Effector CD4-positive, alpha-beta T cell (primary cell): ENCODE results near the gene RPS15.

Source experiments
- DNase-seq: peaks from one replicate; pipeline ENCODE4 v3.0.0-alpha.2; 2020

RPS15 gene

GRCh38 chr19:1420590-1420989 is 17.6 kb upstream of the RPS15 start:
- no peak for DNase-seq

GRCh38 chr19:1421218-1421957 is 16.8 kb upstream of the RPS15 start:
- no peak for DNase-seq

GRCh38 chr19:1421958-1422305 is 16.3 kb upstream of the RPS15 start:
- no peak for DNase-seq

- no peak for DNase-seq
Observed at GRCh38 chr19:1422360-1422759, 15.8 kb upstream of the RPS15 start.

GRCh38 chr19:1422943-1423342 is 15.3 kb upstream of the RPS15 start:
- no peak for DNase-seq

GRCh38 chr19:1423436-1424191 is 14.6 kb upstream of the RPS15 start:
- no peak for DNase-seq

- DNase-seq, result no peak
Observed at GRCh38 chr19:1424192-1424955, 13.8 kb upstream of the RPS15 start.

GRCh38 chr19:1425102-1425837 is 12.9 kb upstream of the RPS15 start:
- no peak for DNase-seq

GRCh38 chr19:1425902-1426301 is 12.3 kb upstream of the RPS15 start:
- DNase-seq, result no peak

- DNase-seq, result no peak
Observed at GRCh38 chr19:1426736-1427135, 11.5 kb upstream of the RPS15 start.

- DNase-seq, result no peak
Observed at GRCh38 chr19:1427221-1427920, 10.8 kb upstream of the RPS15 start.

GRCh38 chr19:1428738-1429391 is 9.3 kb upstream of the RPS15 start:
- DNase-seq, result no peak

GRCh38 chr19:1429750-1430149 is 8.4 kb upstream of the RPS15 start:
- DNase-seq, result no peak

GRCh38 chr19:1430246-1430645 is 8.0 kb upstream of the RPS15 start:
- no peak for DNase-seq

- DNase-seq, result no peak
Observed at GRCh38 chr19:1431759-1432506, 6.3 kb upstream of the RPS15 start.

- DNase-seq, result no peak
Observed at GRCh38 chr19:1432507-1432887, 5.7 kb upstream of the RPS15 start.

- no peak for DNase-seq
Observed at GRCh38 chr19:1433119-1434039, 4.8 kb upstream of the RPS15 start.

- no peak for DNase-seq
Observed at GRCh38 chr19:1434040-1434366, 4.2 kb upstream of the RPS15 start.

- no peak for DNase-seq
Observed at GRCh38 chr19:1434577-1435060, 3.6 kb upstream of the RPS15 start.
